ENCODE results near the gene MME.

The MME gene

DNA sequence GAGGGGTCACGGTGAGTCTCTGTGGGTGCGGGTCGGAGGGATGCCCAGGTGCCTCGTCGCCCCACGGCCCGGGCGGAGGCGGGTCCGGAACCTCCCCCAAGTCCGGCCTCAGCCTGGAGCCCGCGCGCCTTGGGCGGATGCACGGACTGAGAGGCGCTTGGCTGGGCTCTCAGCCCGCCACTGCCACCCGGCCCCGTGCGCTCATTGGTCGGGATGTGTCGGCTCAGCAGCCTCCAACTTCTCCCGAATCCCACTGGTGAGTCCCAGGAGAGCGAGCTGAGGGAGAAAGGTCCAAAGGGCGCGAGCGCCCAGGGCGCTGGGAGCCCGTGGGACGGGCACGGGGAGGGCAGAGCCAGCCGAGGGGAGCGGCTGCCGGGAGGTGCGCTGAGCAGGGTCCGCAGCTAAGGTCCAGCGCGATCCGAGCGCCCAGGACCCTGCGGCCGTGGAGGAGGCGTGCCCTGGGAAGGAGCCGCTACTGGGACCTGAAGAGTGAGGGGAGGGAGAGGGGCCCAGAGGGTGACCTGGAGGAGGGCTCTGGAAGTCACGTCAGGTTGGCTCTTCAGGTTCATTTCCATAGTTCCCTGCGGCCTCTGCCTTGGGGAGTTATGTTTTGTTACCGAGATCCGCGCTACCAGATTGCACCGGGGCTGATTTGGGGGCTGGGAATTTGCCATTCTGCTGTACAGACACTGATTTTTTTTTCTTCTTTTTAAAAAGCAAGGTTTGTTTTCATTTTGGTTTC, at the start of gene MME:
MME (plus strand) TSS at position 574 of the 742 bp plus-strand sequence. CDS start 3,849 bp downstream, outside the sequence.
- no peak for DNase-seq (ENCODE audit: low spot score)

DNA sequence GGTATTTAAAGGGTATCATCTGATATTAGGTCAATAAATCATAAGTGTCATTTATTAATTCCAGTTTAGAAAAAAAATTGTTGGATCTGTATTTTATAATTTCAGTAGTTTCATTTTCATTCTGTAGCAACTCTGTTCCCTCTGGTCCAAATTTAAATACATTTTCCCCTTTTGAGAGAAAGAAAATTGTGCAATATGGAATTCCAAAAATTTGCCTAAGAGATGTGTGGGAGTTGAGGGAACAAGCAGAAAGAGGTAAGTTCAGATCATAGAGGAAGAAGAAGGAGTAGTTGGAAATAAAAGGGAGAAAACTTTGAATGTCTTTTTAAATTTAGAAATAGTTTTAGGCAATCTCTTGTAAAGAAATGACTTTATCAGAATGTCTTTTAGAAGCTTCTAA, 48.9 kb upstream of the MME start:
- no peak for DNase-seq (ENCODE audit: low spot score)

DNA sequence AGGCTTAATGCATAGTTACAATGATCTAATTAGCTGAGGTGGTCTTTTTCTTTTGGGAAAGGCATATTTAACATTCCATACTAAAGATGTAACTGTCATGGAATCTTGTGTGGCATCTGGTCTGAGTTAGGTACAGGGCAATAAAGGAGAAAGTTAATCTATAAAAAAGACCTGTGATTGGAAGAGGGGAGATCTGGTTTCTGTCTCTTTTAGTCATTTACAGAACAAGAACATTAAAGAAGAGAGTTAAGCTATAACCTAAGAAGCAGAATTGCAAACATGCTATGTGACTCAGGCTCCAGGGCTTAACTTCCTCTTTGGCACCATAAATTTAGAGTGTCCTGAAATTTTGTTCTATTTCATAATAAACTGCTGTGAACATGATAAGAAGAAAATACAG, 47.2 kb upstream of the MME start:
- DNase-seq (ENCODE audit: low spot score), result no peak

DNA sequence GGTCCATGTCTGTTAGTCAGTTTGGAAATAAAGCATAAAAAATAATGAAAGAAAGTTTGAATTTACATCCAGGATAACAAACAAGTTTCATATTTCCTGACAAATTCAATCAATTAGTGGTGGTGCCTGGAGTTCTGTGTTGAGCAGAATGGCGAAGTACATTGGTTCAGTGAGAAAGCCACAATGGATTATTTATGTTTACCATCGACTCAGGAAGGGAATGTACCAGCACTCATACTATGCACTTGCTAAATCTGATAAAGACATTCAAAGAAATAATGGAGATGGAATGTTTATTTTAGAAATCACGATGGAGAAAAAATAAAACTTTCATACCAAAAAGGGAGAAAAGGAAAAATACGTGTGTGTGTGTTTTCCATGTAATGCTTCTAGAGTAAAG, 45.3 kb upstream of the MME start:
- DNase-seq (ENCODE audit: low spot score), result no peak

DNA sequence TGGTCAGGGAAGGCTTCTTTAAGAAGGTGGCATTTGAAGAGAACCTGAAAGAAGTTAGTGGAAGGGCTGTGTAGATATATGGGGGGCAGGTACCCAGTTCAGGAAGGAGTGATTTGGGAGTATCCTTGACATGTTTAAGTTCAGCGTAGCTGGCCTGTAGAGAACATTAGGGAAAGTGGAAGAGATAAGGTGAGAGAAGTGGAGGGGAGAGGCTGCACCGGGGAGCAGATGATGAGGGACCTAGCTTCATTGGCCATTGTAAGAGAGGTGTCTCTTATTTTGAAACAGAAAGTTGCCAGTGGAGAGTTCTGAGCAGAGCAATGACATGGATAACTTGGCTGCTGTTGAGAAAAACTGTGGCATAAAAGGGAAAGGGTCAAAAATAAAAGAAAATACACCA, 44.6 kb upstream of the MME start:
- no peak for DNase-seq (ENCODE audit: low spot score)

DNA sequence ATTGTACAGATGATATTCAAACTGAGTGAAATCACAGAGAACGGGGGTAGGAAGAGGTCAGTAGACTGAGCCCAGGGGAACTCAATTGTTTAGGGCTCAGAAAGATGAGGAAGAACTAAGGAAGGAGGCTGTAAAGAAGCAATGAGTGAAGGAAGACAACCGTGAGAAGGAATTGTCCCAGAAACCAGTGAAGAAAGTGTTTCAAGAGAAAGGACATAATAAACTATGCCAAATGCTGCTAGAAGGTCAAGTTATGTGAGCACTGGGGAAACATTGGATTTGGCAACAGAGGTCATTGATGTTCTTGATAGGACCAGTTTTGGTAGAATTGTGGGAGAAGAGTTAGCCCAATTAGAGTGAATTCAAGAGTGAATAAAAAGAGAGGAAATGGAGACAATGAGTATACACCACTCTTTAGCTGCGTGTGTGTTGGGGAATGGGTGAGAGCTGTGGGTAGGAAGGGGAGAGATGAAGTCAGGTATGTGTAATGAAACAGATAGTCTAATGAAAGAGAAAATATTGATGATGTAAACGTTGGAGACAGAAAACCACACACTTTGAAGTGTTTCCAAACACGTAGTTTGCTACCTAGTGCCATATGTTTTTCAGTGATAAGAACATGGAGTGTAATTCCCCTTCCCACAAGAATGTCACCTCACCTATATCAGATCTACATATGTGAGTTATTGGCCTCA, 42.5 kb upstream of the MME start:
- no peak for DNase-seq (ENCODE audit: low spot score)

DNA sequence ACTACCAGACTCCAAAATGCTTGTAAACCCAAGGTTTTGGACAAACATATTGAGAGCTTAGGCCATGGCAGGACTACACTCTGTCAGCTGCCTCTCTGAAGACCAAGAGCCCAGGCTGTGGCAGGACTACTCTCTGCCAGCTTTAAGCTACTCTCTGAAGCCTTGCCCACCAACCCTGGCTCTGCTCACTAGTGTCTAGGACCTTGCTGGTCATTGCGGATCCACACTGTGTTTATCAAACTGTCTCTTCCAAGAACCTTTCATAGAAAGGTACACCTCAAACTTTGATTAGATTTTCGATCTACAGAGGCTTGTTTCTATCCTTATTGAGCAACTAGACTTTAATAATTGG, 41.9 kb upstream of the MME start:
- no peak for DNase-seq (ENCODE audit: low spot score)

DNA sequence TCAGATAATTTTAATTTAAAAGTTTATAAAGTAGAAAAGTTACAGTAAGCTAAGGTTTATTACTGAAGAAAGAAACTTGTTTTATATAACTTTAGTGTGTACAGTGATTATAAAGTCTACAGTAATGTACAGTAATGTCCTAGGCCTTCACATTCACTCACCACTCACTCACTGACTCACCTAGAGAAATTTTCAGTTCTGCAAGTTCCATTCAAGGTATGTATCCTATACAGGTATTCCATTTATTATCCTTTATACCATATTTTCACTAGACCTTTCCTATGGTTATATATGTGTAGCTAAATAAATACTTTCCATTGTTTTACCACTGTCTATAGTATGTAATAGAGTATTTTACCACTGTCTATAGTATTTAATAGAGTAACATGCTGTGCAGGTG, 33.2 kb upstream of the MME start:
- no peak for DNase-seq (ENCODE audit: low spot score)

DNA sequence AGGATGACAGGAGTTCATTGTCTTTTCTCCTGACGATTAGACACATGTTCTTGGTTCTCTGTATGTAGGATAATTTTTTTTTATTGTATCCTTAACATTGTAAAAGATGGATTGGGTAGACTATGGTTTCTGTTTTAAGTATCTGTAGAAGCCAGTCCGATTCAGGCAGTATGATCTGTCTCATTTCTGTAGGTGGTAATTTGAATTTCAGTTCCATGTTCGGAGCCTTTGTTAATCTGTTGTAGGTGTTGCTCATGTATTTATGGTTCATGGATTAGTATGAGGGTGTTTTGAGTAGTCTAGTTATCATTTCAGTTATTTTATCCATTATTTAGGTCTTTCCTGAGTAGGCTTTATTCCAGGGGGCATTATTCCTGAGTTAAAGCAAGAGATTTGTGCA, 32.4 kb upstream of the MME start:
- no peak for DNase-seq (ENCODE audit: low spot score)

DNA sequence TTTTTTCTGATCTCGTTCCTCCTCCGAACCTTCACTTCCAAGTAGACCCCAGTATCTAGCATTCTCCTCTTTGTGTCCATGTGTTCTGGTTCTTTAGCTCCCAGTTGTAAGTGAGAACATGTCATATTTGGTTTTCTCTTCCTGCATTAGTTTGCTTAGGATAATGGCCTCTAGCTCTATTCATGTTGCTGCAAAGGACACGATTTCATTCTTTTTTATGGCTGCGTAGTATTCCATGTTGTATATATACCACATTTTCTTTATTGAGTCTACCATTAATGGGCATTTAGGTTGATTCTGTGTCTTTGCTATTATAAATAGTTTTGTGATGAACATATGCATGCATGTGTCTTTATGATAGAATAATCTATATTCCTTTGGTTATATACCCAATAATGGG, 30.2 kb upstream of the MME start:
- no peak for DNase-seq (ENCODE audit: low spot score)

DNA sequence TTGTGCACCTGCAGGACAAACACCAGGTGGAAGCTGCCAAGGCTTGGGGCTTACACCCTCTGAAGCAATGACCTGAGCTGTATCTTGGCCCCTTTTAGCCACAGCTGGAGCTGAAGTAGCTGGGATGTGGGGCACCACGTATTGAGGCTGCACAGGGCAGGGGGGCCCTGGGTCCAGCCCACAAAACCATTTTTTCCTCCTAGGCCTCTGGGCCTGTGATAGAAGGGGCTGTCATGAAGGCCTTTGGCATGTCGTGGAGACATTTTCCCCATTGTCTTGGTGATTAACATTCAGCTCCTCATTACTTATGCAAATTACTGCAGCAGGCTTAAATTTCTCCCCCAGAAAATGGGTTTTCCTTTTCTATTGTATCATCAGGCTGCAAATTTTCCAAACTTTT, 27.6 kb upstream of the MME start:
- DNase-seq (ENCODE audit: low spot score), result no peak

DNA sequence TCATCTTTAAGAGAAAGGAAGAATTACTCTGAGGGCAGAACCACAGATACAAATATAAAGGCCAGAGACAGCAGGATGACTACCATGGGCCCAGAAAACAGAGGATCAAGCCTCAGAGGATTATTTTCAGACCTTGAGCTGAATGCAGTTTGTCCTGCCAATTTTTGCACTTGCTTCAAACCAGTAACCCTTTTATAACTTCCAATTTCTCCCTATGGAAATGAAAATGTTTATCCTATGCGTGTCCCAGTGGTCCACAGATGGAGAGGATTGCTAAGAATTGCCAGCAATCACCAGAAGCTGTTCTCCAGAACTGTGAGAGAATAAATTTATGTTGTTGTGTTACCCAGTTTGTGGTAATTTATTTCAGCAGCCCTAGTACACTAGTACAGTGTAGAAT, 26.4 kb upstream of the MME start:
- no peak for DNase-seq (ENCODE audit: low spot score)

DNA sequence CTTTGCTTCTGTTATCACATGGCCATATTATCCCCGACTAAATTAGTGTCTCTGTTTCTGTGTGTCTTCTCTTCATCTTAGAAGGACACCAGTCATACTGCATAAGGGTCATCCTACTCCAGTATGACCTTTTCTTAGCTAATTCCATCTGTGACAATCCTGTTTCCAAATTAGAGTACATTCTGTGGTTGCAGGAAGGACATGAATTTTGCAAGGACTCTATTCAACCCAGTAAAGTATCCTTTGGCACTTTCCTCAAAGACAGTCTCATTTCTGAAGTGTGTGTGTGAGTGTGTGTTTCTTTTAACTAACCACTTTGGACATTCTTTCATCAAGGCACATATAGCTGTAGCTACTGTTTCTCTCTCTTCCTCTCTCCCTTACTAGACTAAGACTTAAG, 15.2 kb upstream of the MME start:
- DNase-seq (ENCODE audit: low spot score), result no peak

DNA sequence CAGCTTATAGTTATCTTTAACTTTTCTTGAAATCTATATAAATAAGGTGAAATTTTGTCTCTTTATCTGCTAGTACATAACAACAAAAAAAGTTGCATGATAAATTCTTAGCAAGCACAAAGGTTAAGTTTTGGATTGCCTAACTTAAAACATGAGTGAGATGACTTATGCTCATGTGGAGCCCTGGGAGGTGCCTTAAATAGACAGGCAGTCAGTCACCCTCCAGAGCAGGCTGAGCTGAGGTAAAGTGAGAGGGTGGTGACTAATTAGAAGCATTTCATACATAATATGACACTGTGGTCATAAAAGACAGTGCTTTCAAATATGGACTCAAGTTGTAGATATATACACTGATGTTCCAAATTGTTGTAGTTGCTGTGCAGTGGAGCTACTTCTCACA, 14.6 kb upstream of the MME start:
- DNase-seq (ENCODE audit: low spot score), result no peak

DNA sequence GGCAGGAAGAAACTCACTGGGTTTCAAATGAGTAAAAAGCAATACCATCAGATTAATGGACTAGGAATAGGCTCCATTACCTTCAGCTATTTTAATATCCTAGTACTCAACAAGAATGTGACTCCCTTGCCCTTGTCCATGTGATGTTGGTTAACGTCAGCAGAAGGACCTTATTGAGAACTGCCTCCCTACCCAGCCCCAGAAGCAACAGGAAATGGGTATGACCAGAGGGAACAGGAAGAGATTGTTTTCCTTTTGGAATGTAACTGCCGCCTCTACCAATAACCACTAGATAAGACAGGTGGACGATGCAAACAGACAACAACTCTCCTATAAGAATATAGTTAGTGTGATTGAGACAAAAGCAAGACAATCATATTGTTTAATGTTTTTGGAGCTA, 10.4 kb upstream of the MME start:
- no peak for DNase-seq (ENCODE audit: low spot score)

DNA sequence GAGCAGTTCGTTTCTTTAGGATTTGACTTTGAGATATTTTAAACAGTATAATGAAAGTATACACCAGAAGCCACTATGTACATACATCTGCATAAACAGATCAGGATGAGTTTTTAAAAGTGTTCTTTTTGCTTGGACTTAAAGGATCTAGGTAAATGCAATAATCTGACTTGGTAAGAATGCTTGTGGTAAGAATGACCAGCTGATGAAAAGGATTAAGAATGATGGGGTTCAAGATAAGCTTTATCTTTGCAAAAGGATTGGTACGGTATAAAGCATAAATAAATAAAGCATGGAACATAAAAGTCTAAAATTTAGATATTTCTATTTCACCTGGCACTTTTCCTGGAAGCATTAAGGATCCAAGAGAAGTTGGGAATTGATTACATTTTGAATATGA, 9.8 kb upstream of the MME start:
- DNase-seq (ENCODE audit: low spot score), result no peak

DNA sequence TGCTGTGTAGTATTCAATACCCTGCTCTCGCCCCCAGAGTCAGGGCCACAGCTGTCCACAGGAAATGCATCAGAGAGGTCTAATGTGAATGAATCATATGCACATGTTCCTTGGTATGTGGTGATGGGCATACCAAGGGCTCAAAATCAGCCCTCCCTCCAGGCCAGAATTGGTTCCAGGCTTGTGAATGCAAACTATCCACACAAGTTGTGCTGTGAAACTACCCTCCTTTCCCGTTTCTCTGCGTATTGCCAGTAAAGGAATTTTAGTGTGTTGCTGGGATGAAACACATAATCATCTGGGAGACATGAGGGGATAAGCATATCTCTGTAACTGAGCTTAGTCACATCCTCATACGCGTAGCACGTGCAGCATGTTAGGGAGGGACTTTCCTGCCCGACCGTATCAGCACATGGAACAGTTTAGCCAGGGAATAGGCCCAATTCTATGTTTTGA, 9.2 kb upstream of the MME start:
- DNase-seq (ENCODE audit: low spot score), result no peak

DNA sequence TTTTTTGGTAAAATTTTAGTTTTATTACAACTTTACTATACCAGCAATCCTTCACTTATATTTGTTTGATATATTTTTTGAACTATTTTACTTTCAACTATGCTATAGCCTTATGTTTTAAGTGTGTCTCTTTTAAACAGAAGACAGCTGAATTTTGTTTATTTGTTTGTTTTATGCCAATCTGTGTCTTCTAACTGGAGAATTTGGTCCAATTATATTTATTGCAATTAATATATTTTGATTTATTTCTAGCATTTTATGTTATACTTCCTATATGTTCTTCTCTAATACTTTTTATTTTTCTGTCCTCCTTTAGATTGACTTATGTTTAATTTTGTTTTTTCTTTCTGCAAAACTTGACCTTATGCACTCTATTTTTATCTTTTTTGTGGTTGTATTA, 4.9 kb upstream of the MME start:
- DNase-seq (ENCODE audit: low spot score), result no peak

DNA sequence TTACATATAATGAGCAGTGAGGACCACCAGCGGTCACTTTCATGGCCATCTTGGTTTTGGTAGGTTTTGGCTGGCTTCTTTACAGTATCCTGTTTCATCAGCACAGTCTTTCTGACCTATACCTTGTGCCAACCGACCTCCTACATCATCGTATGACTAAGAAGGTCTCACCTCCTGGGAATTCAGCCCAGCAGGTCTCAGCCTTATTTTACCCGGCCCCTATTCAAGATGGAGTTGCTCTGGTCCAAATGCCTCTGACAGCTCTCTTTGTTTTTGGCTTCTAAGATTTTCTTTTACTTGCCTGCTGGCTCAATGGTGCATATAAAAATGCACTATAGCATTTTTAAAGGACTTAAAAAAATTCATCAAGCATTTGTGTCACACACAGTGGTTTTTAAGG, 3.2 kb upstream of the MME start:
- no peak for DNase-seq (ENCODE audit: low spot score)

DNA sequence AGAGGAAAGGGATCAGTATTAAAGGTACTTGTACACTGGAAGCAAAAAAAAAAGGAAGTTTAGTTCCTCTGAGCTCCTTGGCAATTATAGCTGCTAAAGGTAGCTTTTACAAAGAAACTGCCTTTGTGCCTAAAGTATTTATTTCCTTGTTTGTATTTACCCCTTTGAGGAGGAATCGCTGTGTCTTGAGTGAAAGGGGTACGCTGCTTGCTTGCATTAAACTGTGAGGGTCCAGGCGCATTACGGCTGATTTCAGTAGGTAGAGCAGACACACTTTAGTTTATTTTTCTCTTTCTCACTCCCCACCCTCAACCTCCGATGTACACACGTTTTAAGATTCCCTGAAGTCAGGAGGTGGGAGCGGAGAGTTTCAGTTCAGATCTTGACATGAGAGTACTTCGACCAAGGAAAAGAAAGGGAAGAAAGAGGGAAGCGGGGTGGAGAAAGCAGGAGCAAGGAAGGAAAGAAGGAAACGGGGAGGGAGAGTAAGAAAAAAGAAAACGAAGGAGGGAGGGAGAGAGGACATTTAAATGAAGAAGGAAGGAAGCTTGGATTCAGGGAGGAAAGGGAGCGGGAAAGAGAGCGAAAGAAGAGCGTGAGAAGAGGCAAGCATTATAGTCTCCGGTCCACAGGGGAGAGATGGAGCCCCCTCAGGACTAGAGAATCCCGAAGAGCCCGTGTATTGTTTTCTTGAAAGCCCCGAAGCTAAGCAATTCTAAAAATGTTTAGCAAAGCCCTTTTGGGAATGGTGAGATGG, 1.2 kb upstream of the MME start:
- no peak for DNase-seq (ENCODE audit: low spot score)

DNA sequence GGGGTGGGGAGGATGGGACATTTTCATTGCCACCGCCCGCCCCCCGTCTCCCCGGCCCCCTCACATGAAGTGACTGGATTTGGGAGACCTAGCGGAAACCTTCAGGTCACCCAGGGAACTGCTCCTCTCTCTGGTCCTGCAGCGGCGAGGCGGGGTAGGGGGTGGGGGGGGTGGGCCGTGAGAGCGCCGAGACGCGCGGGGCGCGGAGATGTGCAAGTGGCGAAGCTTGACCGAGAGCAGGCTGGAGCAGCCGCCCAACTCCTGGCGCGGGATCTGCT, 712 bp upstream of the MME start:
- no peak for DNase-seq (ENCODE audit: low spot score)

DNA sequence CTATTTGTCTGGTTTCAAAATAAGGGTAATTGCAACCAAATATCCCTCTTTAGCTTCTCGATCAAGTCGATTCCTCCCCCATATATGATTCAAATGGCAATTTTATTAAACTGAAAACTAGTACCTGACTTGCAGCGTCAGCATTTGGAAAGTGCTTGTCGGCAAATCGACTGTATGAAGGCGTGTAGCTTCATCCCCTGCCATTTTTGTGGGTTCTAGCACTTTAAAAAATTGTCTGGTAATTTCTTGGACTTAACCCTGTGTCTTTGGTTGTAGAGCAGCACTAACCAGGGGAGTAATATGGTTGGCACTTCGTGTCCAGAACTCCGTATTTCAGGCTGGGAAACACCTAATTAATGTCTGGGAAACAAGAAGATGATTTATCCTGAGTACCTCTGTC, 573 bp downstream of the MME start:
- no peak for DNase-seq (ENCODE audit: low spot score)

DNA sequence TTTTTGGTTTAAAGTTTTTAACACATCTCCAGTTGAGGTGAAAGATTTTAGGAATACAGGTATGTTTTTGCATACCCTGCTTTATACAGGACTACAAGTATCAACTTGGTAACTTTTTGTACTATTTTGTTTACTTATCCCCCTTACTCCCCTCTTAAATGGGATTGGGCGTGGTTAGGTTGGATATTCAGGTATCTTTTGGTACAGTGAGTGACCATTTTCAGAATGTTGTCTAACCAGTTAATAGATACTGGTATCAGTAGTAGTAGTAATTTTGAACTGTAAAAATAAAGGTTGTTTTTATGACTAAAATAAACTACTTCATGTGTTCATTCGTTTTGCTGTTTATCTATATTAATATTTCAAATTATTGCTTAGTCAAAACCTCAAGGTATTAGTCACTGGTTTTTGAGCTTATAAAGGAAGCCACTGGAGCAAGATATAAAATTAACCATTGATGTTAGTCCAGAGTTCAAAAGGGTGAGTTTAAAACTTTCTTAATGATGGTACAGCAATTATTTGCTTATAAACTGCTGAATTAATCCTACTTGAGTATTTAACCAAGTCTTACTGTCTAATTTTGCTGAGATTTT, 3.3 kb downstream of the MME start:
- DNase-seq (ENCODE audit: low spot score), result no peak

Data from Ammon's horn (tissue), 1 donor.